G401.6 (cell line): Measurements from ENCODE around the gene SNX10.

Source experiments
- FAIRE-seq: peaks from 2 replicates; lab custom pipeline; 2012; peaks lifted over from hg19 to GRCh38; lab: Jason Lieb, UNC

The SNX10 gene

GRCh38 chr7:26337232-26337865 is 45.7 kb downstream of the SNX10 start:
- no peak for FAIRE-seq

- no peak for FAIRE-seq
Observed at GRCh38 chr7:26340476-26341018, 48.9 kb downstream of the SNX10 start.

GRCh38 chr7:26343320-26343832 is 51.7 kb downstream of the SNX10 start:
- no peak for FAIRE-seq

GRCh38 chr7:26343837-26344236 is 52.2 kb downstream of the SNX10 start:
- FAIRE-seq: no peak

GRCh38 chr7:26345202-26345601 is 53.5 kb downstream of the SNX10 start:
- FAIRE-seq: no peak

GRCh38 chr7:26345837-26346236 is 54.2 kb downstream of the SNX10 start:
- no peak for FAIRE-seq

- no peak for FAIRE-seq
Observed at GRCh38 chr7:26346611-26347203, 55.0 kb downstream of the SNX10 start.

GRCh38 chr7:26348234-26348851 is 56.7 kb downstream of the SNX10 start:
- no peak for FAIRE-seq

GRCh38 chr7:26349005-26349915 is 57.6 kb downstream of the SNX10 start:
- peak; percentile 23 for FAIRE-seq

- FAIRE-seq: peak; percentile 72
Observed at GRCh38 chr7:26351171-26351570, 59.5 kb downstream of the SNX10 start.

- no peak for FAIRE-seq
Observed at GRCh38 chr7:26356229-26356628, 64.6 kb downstream of the SNX10 start.

- no peak for FAIRE-seq
Observed at GRCh38 chr7:26356929-26357798, 65.5 kb downstream of the SNX10 start.

GRCh38 chr7:26357799-26358151 is 66.1 kb downstream of the SNX10 start:
- FAIRE-seq: no peak

GRCh38 chr7:26360650-26361049 is 69.0 kb downstream of the SNX10 start:
- FAIRE-seq: no peak

- no peak for FAIRE-seq
Observed at GRCh38 chr7:26361637-26362036, 70.0 kb downstream of the SNX10 start.

- FAIRE-seq: peak; percentile 28
Observed at GRCh38 chr7:26363465-26363864, 71.8 kb downstream of the SNX10 start.

- peak; percentile 98 for FAIRE-seq
Observed at GRCh38 chr7:26365077-26365900, 73.6 kb downstream of the SNX10 start.

GRCh38 chr7:26365901-26366275 is 74.2 kb downstream of the SNX10 start:
- FAIRE-seq: no peak

- FAIRE-seq: no peak
Observed at GRCh38 chr7:26367219-26367711, 75.6 kb downstream of the SNX10 start.

GRCh38 chr7:26368542-26368941 is 76.9 kb downstream of the SNX10 start:
- FAIRE-seq: no peak
